VCaP (cell line): Measurements from ENCODE around the gene TNIP2.

Source experiments
- H3K27ac ChIP-seq: fragments of 450-650 bp; 2 replicates; pipeline ENCODE4 v1.5.1; 2017
- TF ChIP-seq, protein P1 (sequence below): fragments of 450-650 bp; conservative IDR thresholded peaks from 2 replicates; pipeline ENCODE4 v1.5.1; 2017; ENCODE audit warnings: mild to moderate bottlenecking, moderate library complexity

The TNIP2 gene

DNA sequence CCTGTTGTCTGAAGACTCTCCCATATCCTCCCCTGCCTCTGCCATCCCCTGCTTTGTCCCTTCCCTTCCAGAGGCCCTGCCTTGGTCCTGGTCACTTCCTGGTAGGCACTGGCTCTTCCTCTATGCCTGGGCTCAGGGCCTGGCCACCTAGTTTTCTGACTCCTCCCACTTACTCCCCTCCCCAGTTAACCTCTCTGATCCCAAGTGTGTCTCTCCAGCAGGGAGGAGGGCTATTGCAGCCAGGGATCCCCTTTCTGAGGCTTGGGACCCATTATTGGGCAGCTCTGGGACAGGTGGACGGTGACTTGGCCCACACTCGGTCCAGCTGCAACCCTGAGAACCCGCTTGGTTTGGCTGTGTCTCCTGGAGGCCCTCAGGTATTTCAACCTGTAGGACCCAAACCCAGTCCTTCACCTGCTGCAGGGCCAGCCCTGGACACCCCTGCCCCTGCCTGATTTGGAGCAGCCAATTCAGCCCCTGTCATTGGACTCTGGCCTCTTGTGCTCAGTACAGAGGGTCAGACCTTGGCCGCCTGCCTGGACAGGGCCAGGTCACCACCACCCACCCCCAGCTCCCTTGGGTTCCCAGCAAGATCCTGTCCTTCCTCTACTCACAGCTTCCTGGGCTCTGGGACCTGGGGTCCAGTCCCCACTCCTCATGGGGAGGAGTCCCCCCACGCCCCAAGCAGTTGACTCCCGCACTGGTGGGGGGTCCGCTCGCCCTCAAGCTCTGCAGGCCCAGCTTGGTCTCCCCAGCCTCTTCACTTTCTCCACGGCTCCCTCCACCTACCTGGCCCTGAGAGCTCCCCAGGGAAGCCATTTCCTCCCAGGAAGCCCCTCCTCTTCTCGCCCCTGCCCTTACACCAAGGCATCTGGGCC lies 35.6 kb upstream of the TNIP2 start:
- TF ChIP-seq, protein P1, sequence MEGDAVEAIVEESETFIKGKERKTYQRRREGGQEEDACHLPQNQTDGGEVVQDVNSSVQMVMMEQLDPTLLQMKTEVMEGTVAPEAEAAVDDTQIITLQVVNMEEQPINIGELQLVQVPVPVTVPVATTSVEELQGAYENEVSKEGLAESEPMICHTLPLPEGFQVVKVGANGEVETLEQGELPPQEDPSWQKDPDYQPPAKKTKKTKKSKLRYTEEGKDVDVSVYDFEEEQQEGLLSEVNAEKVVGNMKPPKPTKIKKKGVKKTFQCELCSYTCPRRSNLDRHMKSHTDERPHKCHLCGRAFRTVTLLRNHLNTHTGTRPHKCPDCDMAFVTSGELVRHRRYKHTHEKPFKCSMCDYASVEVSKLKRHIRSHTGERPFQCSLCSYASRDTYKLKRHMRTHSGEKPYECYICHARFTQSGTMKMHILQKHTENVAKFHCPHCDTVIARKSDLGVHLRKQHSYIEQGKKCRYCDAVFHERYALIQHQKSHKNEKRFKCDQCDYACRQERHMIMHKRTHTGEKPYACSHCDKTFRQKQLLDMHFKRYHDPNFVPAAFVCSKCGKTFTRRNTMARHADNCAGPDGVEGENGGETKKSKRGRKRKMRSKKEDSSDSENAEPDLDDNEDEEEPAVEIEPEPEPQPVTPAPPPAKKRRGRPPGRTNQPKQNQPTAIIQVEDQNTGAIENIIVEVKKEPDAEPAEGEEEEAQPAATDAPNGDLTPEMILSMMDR, result no peak
- H3K27ac ChIP-seq, result no peak overlapping the region

DNA sequence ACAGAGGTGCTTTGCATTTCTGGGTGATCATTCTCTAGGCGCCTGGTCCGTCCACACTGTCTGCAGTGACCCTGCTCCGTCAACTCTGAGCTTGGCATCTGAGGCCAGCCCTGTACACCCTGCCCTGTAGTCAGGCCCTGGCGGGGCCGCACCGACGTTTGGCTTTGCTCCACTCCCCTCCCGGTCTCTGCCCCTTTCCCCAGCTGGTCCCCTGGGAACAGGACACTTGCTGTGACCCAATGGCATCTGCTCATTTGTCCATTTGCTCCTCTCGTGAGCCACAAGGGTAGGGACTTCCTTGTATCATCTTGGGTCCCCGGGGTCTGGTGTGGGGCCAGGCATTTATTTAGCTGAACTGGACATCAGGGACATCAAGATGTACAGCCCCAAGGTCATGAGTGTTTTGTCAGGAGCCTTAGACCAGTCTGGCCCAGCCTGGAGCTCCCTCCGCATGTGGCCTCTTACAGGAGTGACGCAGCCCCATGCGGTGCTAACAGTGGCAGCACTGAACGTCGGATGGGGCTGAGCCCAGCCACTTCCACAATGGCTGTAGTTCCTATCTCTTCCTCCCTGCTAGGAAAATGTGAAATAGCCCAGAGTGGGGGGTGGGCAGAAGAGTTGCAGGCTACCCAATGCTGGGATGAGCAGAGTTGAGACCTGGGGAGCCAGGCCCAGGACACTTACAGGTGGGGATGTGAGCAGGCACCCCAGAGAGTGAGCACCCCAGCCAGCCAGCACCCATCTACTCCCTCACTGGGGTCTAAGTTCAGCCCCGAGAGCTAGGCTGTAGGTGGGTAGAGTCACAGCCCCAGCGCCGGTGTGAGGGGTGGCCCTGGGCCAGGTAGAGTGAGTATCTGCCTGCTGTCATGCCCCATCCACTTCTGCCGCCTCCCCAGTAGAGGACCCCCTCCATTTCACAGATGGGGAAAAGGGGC lies 34.7 kb upstream of the TNIP2 start:
- TF ChIP-seq, protein P1, result no peak
- H3K27ac ChIP-seq, result no peak overlapping the region

DNA sequence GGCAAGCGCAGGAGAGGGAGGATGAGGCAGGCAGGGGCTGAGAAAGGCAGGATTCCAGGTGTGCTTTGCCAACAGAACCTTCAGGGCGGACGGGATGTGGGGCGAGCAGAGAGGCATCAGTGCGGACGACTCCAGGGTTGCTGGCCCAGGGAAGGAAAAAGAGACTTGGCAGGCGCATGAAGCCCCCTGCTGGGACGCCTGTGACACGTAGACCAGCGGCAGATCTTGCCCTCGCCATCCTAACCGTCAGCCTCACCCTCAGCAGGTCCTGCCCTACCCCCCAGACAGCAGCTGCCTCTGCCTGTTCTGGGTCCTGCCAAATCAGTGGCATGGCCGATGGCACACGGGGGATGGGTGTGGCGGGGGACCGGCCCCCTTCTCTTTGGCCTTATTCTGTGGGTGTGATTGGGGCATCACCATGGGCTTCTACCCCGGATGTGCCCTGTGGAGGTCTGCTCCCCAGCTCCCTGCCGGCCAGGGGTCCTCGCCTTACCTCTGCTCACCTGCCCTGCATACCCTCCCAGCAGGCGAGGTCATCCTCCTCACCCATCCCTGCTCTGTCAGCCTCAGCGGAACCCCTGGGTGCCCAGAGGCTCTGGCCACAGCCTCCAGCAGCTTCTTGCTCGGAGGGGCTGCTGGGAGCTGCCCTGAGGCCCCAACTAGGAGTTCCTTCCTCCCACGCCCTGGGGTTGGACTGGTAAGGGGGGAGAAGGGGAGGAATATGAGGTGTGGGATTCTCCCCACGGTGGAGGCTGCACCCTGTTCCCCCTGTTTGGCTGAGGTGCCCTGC lies 33.9 kb upstream of the TNIP2 start:
- TF ChIP-seq, protein P1, result no peak
- H3K27ac ChIP-seq, result no peak overlapping the region

DNA sequence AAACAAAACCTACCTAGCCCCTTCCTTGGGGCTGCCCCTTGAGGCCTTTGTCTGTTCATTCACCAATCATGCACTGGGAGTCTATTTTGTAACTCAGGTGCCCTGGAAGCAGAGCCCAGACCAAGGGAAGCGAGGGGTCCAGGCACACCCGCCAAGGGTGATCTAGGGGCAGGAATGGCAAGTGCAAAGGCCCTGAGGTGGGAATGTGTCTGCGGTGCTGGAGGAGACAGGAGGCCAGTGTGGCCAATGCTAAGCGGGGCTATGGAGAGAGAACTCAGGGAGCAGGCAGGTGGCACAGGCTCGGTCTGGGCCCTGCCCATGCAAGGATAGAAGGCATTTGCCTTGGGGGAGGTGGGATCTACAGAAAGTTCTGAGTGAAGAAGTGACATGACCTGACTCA lies 33.2 kb upstream of the TNIP2 start:
- no peak overlapping the region for H3K27ac ChIP-seq
- TF ChIP-seq, protein P1, result no peak

DNA sequence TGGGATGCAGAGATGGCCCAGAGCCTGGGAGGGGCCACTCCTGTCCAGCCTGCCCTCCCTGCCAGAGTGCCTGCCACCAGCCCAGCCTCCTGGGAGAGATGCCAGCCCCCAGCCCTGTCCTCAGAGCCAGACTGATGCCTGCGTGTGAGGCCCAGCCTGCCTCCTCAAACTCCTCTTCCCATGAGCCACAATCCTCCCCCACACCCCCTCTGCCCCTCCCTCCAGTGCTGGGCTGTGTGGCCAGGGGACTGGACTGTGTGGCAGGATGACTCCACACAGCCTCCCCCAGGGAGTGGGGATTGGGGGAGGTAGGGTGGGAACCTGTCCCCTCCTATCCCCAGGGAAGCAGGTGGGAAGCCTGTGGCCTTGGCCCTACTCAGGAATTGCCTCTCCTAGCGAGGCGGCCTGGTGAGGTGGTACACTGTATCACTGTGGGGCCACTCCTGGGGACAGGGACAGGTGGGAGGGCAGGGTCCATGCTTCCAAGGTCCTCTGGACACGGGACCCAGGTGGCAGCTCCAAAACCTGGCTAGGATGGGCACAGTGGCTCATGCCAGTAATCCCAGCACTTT lies 32.5 kb upstream of the TNIP2 start:
- TF ChIP-seq, protein P1, result no peak
- H3K27ac ChIP-seq, result no peak overlapping the region; the same call in 1 of the 2 replicates

DNA sequence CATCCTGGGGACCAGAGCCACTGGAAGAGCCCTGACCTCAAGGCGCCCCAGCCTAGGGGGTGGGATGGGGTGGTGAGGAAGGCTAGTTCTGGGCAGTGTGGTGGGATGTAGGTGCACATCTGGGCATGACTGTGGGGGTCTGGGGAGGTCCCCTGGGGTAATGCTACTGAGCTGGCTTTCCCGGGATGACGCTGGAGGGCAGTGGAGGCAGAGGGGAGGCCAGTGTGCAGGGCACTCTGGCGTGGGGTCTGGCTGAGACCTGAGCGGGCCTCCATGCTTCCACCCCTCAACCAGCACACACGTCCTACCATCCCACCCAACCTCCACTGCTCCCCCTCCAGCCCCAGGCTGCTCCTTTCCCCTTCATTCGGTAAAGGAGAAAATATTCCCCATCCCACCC lies 32.0 kb upstream of the TNIP2 start:
- TF ChIP-seq, protein P1, result no peak
- H3K27ac ChIP-seq, result no peak overlapping the region
